NT2/D1 (cell line): ENCODE measurements around the gene RGS1.
"Not testable (repeated sequence)": the region's sequence is repeated elsewhere in the genome, so short reads cannot be mapped to it uniquely, and the experiment has no call there.

Source experiments
- DNase-seq: peaks from one replicate; pipeline ENCODE4 v3.0.0-alpha.2; 2011; ENCODE audit warnings: low read depth, low spot score
- H3K27me3 ChIP-seq: 2 replicates; pipeline ENCODE4 v1.6.0; 2011; ENCODE audit warnings: mild to moderate bottlenecking; ENCODE audit not compliant: insufficient read length, insufficient read depth
- H3K36me3 ChIP-seq: 2 replicates; pipeline ENCODE4 v1.6.1; 2011; ENCODE audit warnings: mild to moderate bottlenecking, low read length, mixed read lengths; ENCODE audit not compliant: insufficient read depth, insufficient read length
- H3K4me1 ChIP-seq: 2 replicates; pipeline ENCODE4 v1.5.1; 2011; ENCODE audit not compliant: insufficient read depth, insufficient read length
- H3K4me3 ChIP-seq: 2 replicates; pipeline ENCODE4 v1.5.1; 2011; ENCODE audit warnings: low read depth; ENCODE audit not compliant: insufficient read length
- H3K9ac ChIP-seq: 2 replicates; pipeline ENCODE4 v1.6.0; 2011; ENCODE audit warnings: low read depth; ENCODE audit not compliant: insufficient read length
- H3K9me3 ChIP-seq: 2 replicates; pipeline ENCODE4 v1.5.1; 2011; ENCODE audit warnings: mild to moderate bottlenecking, low read length; ENCODE audit not compliant: insufficient read depth
- SUZ12 ChIP-seq: IDR thresholded peaks from 2 replicates; pipeline ENCODE4 v1.6.1; 2011; ENCODE audit not compliant: insufficient read length, insufficient read depth; ENCODE audit errors: extremely low read depth
- YY1 ChIP-seq: IDR thresholded peaks from 2 replicates; pipeline ENCODE4 v1.6.1; 2011; ENCODE audit not compliant: insufficient read length, insufficient read depth
- ZNF274 ChIP-seq: IDR thresholded peaks from 2 replicates; pipeline ENCODE4 v1.6.1; 2011; ENCODE audit warnings: mild to moderate bottlenecking, low read depth, low read length

The RGS1 gene, protein sequence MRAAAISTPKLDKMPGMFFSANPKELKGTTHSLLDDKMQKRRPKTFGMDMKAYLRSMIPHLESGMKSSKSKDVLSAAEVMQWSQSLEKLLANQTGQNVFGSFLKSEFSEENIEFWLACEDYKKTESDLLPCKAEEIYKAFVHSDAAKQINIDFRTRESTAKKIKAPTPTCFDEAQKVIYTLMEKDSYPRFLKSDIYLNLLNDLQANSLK

DNA sequence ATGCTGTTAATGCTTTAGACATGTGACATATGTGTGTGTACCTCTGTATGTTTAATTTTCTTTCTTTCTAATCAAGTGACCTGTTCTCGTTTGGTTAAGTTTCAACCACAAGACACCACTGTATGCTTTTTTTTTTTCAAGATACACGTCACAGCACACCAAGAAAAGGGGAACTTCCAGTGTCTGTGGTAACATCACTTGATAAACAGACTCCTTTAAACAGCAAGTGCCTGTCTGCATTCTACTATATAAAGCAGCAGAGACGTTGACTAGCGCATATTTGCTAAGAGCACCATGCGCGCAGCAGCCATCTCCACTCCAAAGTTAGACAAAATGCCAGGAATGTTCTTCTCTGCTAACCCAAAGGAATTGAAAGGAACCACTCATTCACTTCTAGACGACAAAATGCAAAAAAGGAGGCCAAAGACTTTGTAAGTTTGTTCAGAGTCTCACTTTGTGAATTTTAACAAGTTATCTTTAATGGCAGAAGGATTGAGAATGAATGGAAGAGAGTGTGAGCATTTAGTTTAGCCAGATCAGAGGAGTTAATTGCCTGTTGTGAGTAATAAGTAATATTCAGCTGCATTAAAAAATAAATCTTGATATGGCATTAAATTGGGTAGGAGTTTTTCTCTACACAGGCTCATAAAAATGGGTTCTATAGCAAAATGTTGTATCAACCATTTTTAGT lies at the start of gene RGS1:
RGS1 (plus strand) TSS at position 275 of the 691 bp plus-strand sequence; CDS start at position 295, 20 bp downstream.
- TF ChIP-seq ZNF274 (no peak), SUZ12 (no peak), YY1 (no peak)
- Histone ChIP-seq H3K9me3 (no peaks in the 10 kb centered on the region; the same call in 1 of the 2 replicates), H3K36me3 (no peaks in the 10 kb centered on the region), H3K4me1 (no peaks in the 10 kb centered on the region), H3K9ac (no peak within 1 kb of the TSS), H3K4me3 (no peak within 1 kb of the TSS), H3K27me3 (no peaks in the 10 kb centered on the region)
- no peak for DNase-seq

DNA sequence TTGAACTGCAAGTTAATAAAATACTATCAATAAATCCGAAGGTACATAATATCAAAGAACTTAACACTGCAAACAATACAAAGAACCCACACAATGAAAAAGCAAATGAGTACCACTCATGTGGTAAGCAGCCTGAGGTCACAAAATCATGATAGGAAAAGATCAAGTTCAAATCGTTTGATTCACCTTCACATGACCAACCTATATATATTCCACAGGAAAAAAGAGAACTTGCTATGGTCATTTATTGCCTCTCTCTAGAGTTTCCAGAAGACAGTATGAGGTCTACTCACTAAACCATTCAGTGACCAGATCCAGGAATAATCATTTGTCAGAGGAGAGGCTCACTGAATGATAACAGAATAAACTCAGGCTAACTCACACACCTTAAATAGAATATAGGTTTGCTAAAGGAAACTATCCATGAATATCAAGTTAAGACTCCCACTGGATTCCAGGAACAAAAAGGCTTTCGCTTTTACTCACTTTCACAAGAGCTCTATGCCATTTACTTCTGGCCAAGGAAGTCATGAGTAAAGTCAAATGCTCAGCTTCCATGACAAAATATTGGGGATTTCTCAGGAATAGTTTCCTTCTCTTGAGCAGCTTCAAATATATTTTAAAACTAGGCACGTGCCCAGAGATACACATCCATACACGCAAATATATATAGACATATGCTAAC lies 48.3 kb upstream of the RGS1 start:
- DNase-seq, result no peak
- Histone ChIP-seq H3K9ac (no peak overlapping the region), H3K9me3 (no peaks in the 10 kb centered on the region), H3K4me1 (no peaks in the 10 kb centered on the region), H3K4me3 (no peak overlapping the region), H3K36me3 (no peaks in the 10 kb centered on the region), H3K27me3 (no peaks in the 10 kb centered on the region)
- TF ChIP-seq YY1 (no peak), SUZ12 (no peak), ZNF274 (no peak)

DNA sequence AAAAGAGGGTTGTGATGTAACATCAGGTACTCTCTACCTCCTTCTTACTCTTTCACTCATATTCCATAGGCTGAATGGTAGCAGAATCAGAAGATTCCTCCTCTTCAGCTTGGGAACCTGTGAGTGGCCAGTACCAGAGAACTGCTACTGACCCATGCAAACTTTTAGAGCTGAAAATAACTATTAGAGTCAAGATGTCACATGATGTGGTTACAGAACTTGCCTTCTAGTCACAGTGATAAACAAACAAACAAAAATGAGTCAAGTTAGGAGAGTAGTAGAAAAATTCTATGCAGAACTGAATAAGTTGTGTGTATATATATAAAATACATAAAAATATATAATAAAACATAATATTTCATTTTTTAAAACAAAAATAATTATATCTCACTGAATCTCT lies 47.6 kb upstream of the RGS1 start:
- H3K9ac ChIP-seq, result no peak overlapping the region
- no peaks in the 10 kb centered on the region for H3K36me3 ChIP-seq
- TF ChIP-seq SUZ12 (no peak), ZNF274 (no peak), YY1 (no peak)
- no peak overlapping the region for H3K4me3 ChIP-seq
- no peaks in the 10 kb centered on the region for H3K9me3 ChIP-seq
- no peaks in the 10 kb centered on the region for H3K27me3 ChIP-seq
- DNase-seq, result no peak
- no peaks in the 10 kb centered on the region for H3K4me1 ChIP-seq

DNA sequence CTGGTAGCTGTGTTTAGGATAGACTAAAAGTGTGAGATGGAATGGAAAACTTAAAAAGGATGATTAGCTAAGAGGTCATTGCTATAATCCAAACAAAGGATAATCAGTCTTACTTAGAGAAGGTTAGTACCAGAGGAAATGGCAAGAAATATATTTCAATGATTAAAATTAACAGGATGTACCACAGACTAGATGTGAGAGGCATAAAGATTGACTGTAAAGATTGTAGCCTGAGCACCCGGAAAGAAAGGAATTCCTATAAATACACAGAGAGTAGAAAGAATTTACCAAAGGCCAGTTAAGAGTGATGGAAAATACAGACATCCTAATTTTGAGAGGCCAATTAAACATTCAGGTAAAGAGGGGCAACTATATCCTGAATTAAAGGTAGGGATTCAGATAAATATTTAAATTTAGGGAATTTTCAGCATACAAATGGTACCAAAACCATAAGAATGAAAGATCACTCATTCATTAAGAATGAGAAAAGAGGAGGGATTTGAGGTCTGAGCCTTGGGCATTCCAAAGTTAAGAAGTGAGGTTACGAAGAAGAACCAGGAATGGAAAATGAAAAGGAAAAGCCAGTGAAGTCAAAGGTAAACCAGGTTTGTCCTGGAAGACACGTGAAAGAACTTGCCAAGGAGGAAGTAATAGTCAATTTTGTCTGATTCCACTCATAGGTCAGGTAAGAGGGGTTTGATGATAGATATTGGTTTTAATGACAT lies 46.4 kb upstream of the RGS1 start:
- no peak for DNase-seq
- no peaks in the 10 kb centered on the region for H3K4me1 ChIP-seq
- no peaks in the 10 kb centered on the region for H3K27me3 ChIP-seq
- no peak overlapping the region for H3K9ac ChIP-seq
- no peaks in the 10 kb centered on the region for H3K9me3 ChIP-seq
- no peak for TF ChIP-seq SUZ12
- no peak for TF ChIP-seq ZNF274
- TF ChIP-seq YY1, result no peak
- H3K4me3 ChIP-seq, result no peak overlapping the region
- no peaks in the 10 kb centered on the region for H3K36me3 ChIP-seq

DNA sequence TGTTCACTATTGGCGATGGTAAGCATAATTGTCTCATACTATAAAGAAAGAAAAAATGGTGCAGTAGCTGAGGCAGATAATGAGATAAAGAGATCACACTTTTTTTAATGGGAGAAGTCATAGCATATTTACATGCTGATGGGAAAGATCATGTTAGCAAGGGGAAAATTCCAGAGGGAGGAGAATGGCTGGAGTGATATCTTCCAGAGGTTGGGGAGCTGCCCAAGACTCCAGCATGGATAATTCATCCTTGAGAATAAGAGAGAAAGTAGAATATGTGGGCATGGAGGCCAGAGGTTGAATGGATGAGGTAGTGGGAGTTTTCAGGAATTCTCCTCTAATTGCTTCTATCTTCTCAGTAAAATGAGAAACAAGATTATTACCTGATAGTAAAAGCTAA lies 45.8 kb upstream of the RGS1 start:
- no peaks in the 10 kb centered on the region for H3K27me3 ChIP-seq
- H3K9ac ChIP-seq, result no peak overlapping the region
- H3K9me3 ChIP-seq, result no peaks in the 10 kb centered on the region
- DNase-seq, result no peak
- no peaks in the 10 kb centered on the region for H3K4me1 ChIP-seq
- no peak overlapping the region for H3K4me3 ChIP-seq
- no peaks in the 10 kb centered on the region for H3K36me3 ChIP-seq
- TF ChIP-seq ZNF274 (no peak), SUZ12 (no peak), YY1 (no peak)

DNA sequence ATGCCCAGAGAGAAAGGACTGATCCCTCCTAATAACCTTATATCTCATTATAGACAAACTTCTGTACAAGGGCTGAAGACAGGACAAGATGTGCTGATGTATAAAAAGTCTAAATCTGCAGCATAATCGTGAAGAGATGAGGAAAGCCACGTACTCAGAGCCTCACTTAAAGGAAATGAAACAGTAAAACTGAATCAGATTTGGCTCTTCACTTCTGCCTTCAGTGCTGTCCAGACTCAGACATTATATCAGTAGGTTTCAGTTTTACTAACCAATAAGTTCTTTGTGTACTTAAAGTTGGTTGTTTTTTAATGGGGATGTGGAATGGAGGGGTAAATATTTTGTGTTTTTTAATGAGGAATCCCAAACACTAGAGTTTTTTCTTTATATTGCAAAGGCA lies 45.3 kb upstream of the RGS1 start:
- H3K27me3 ChIP-seq, result no peaks in the 10 kb centered on the region
- H3K9ac ChIP-seq, result no peak overlapping the region
- H3K36me3 ChIP-seq, result no peaks in the 10 kb centered on the region
- TF ChIP-seq ZNF274, result no peak
- no peak for TF ChIP-seq YY1
- TF ChIP-seq SUZ12, result no peak
- H3K4me3 ChIP-seq, result no peak overlapping the region
- no peak for DNase-seq
- H3K4me1 ChIP-seq, result no peaks in the 10 kb centered on the region
- no peaks in the 10 kb centered on the region for H3K9me3 ChIP-seq

DNA sequence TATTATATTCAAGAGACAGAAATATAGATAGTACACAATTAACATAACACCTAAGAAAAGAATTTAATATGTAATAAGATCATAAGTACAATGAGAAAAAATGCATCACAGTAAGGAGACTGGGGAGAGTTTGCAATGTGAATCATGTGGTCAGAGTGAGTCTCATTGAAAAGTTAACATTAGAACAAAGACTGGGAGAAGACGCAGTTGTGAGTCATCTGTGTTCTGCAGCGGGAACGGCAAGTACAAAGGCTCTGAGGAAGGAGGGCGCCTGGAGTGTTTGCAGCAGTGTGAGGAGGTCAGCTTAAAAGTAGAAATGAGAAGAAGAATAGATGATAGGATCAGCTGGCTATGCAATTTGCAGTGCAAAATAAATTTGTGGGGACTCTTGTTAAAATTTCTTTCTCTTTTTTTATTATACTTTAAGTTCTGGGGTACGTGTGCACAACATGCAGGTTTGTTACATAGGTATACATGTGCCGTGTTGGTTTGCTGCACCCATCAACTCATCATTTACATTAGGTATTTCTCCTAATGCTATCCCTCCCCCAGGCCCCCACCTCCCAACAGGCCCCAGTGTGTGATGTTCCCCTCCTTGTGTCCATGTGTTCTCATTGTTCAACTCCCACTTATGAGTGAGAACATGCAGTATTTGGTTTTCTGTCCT lies 44.4 kb upstream of the RGS1 start:
- H3K9me3 ChIP-seq, H3K27me3 ChIP-seq, H3K4me1 ChIP-seq, H3K36me3 ChIP-seq, H3K4me3 ChIP-seq, H3K9ac ChIP-seq: not testable (repeated sequence)
- peak; percentile 54 for DNase-seq
